Neural progenitor cell (in vitro differentiated cells): Measurements from ENCODE around the gene MYO16. TPM values are rescaled to one million over a fixed set of nuclear protein-coding genes. Genes with fewer than 3 reads are reported as not detected.

Source experiments
- DNase-seq: peaks from one replicate; pipeline ENCODE4 v3.0.0-alpha.2; 2016; ENCODE audit warnings: low spot score
- H2AFZ ChIP-seq: fragments of 200-600 bp; sonication (generic); replicated peaks from 2 replicates; pipeline ENCODE4 v1.6.1; 2016; ENCODE audit warnings: antibody characterized with exemption
- H3F3A ChIP-seq: fragments of 200-600 bp; sonication (generic); 2 replicates; pipeline ENCODE4 v1.6.1; 2016; ENCODE audit warnings: antibody characterized with exemption, low read depth
- H3K27ac ChIP-seq: fragments of 200-600 bp; sonication (generic); 2 replicates; pipeline ENCODE4 v1.5.1; 2016; ENCODE audit warnings: mild to moderate bottlenecking
- H3K27me3 ChIP-seq: fragments of 200-600 bp; sonication (generic); 2 replicates; pipeline ENCODE4 v1.6.1; 2016; ENCODE audit warnings: mild to moderate bottlenecking, moderate library complexity
- H3K36me3 ChIP-seq: fragments of 200-600 bp; sonication (generic); 2 replicates; pipeline ENCODE4 v1.5.1; 2016
- H3K4me1 ChIP-seq: fragments of 200-600 bp; sonication (generic); 2 replicates; pipeline ENCODE4 v1.6.1; 2016; ENCODE audit warnings: mixed run types
- H3K4me2 ChIP-seq: fragments of 200-600 bp; sonication (generic); 2 replicates; pipeline ENCODE4 v1.6.1; 2016
- H3K4me3 ChIP-seq: fragments of 200-600 bp; sonication (generic); 2 replicates; pipeline ENCODE4 v1.5.1; 2016
- H3K79me2 ChIP-seq: fragments of 200-600 bp; sonication (generic); 2 replicates; pipeline ENCODE4 v1.6.1; 2016; ENCODE audit warnings: low read depth
- H3K9ac ChIP-seq: fragments of 200-600 bp; sonication (generic); 2 replicates; pipeline ENCODE4 v1.6.1; 2016
- H3K9me3 ChIP-seq: fragments of 200-600 bp; sonication (generic); 2 replicates; pipeline ENCODE4 v1.5.1; 2016; ENCODE audit warnings: low read depth
- H4K20me1 ChIP-seq: fragments of 200-600 bp; sonication (generic); 2 replicates; pipeline ENCODE4 v1.6.1; 2016; ENCODE audit warnings: low read depth
- H3K27ac Mint-ChIP-seq: 3 replicates; pipeline ENCODE4 v1.8.0; 2021; ENCODE audit warnings: mixed read lengths
- H3K27me3 Mint-ChIP-seq: 2 replicates; pipeline ENCODE4 v1.8.0; 2022; ENCODE audit warnings: low read depth, mild to moderate bottlenecking, inconsistent platforms, moderate library complexity, mixed read lengths; ENCODE audit not compliant: insufficient read depth
- H3K36me3 Mint-ChIP-seq: 3 replicates; pipeline ENCODE4 v1.8.0; 2021; ENCODE audit warnings: mixed read lengths
- H3K4me1 Mint-ChIP-seq: 3 replicates; pipeline ENCODE4 v1.8.0; 2021; ENCODE audit warnings: mixed read lengths
- H3K4me3 Mint-ChIP-seq: 3 replicates; pipeline ENCODE4 v1.8.0; 2021; ENCODE audit warnings: mild to moderate bottlenecking, moderate library complexity, mixed read lengths
- H3K9me3 Mint-ChIP-seq: 3 replicates; pipeline ENCODE4 v1.8.0; 2020; ENCODE audit warnings: mixed read lengths
- EZH2 ChIP-seq: fragments of 200-600 bp; sonication (generic); IDR thresholded peaks from 2 replicates; pipeline ENCODE4 v1.6.1; 2017; ENCODE audit warnings: antibody characterized with exemption, mild to moderate bottlenecking, moderate library complexity
- EZH2phosphoT487 ChIP-seq: fragments of 200-600 bp; sonication (generic); IDR thresholded peaks from 2 replicates; pipeline ENCODE4 v1.6.1; 2017; ENCODE audit warnings: antibody characterized with exemption
- total RNA-seq: library from RNA; depleted of rRNA; stranded (reverse); fragments of >200 nt; gene quantifications from 2 replicates; pipeline ENCODE4 v1.2.3, GENCODE V29; 2015; ENCODE audit warnings: low replicate concordance
- TF ChIP-seq, protein P1 (sequence below): fragments of 200-600 bp; sonication (generic); IDR thresholded peaks from 2 replicates; pipeline ENCODE4 v1.5.1; 2017; ENCODE audit warnings: antibody characterized with exemption, mild to moderate bottlenecking

Gene MYO16
- total RNA-seq, 1 donor from 2014 or later = 0.41 TPM

DNA sequence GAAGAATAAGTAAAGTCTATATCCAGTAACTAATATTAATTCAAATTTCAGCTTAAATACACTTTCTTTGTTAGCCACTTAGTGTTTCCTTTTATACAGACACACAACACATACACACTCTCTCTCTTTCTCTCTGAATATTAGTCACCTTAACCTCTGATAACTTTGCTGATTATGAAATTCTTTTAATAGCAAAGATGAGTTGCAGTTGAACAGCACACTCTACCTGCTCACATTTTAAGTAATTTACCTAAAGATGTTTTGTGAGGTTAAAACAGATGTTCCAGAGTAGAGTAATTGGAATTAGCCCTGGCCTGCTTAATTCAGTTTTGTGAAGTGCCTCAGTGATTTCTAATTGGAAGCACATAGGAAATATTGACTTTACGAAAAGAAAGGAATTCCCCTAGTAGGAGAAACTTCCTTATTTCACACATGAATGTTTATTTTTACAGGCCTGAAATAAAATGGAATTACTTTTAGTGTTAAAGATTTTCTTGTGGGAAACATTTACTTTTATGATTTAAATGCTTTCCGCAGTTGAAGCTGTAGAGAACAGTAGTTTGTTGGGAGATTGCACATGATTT, 184.3 kb downstream of the MYO16 start:
- TF ChIP-seq, protein P1, sequence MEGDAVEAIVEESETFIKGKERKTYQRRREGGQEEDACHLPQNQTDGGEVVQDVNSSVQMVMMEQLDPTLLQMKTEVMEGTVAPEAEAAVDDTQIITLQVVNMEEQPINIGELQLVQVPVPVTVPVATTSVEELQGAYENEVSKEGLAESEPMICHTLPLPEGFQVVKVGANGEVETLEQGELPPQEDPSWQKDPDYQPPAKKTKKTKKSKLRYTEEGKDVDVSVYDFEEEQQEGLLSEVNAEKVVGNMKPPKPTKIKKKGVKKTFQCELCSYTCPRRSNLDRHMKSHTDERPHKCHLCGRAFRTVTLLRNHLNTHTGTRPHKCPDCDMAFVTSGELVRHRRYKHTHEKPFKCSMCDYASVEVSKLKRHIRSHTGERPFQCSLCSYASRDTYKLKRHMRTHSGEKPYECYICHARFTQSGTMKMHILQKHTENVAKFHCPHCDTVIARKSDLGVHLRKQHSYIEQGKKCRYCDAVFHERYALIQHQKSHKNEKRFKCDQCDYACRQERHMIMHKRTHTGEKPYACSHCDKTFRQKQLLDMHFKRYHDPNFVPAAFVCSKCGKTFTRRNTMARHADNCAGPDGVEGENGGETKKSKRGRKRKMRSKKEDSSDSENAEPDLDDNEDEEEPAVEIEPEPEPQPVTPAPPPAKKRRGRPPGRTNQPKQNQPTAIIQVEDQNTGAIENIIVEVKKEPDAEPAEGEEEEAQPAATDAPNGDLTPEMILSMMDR = no peak
- TF ChIP-seq EZH2 (no peak), EZH2phosphoT487 (no peak)
- no peak overlapping the region for H3K4me2 ChIP-seq
- Mint-ChIP-seq H3K4me1 (peaks cover 4% of the 10 kb centered on the region), H3K4me3 (no peak overlapping the region), H3K9me3 (no peaks in the 10 kb centered on the region), H3K27ac (no peak overlapping the region), H3K27me3 (no peaks in the 10 kb centered on the region), H3K36me3 (no peaks in the 10 kb centered on the region)
- no peaks in the 10 kb centered on the region for H3K4me1 ChIP-seq
- DNase-seq = no peak
- H3K9me3 ChIP-seq = no peaks in the 10 kb centered on the region
- no peaks in the 10 kb centered on the region for H3K36me3 ChIP-seq
- H3K27ac ChIP-seq = no peak overlapping the region
- H4K20me1 ChIP-seq = no peaks in the 10 kb centered on the region
- no peaks in the 10 kb centered on the region for H3K27me3 ChIP-seq
- H2AFZ ChIP-seq = no peak overlapping the region
- H3K9ac ChIP-seq = no peak overlapping the region
- H3K4me3 ChIP-seq = no peak overlapping the region
- H3K79me2 ChIP-seq = no peaks in the 10 kb centered on the region
- H3F3A ChIP-seq = no peaks in the 10 kb centered on the region

DNA sequence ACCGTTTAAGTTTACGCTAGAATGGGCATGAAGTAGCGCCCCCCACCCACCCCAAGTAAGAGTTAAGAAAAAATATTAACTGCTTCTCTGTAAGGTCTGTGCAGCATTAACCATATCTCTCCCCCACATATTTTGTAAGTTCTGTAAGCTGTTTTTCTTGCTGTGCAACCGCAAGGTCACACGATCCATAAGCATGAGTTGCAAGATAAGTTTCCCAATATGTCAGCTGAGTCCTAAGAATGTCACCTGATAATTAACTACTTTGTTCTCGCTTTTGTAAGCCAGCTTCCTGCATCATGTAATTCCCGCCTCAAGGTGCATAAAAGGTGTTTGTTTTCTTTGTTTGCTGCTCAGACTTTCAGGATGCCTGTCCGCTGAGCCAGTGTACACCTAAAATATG, 187.0 kb downstream of the MYO16 start:
- no peaks in the 10 kb centered on the region for H3K27me3 ChIP-seq
- no peaks in the 10 kb centered on the region for H3K79me2 ChIP-seq
- no peak for DNase-seq
- Mint-ChIP-seq H3K27ac (no peak overlapping the region), H3K4me3 (no peak overlapping the region), H3K4me1 (peaks cover 4% of the 10 kb centered on the region), H3K9me3 (no peaks in the 10 kb centered on the region), H3K27me3 (no peaks in the 10 kb centered on the region), H3K36me3 (no peaks in the 10 kb centered on the region)
- no peak overlapping the region for H3K4me3 ChIP-seq
- no peaks in the 10 kb centered on the region for H3K36me3 ChIP-seq
- H3K4me1 ChIP-seq = no peaks in the 10 kb centered on the region
- H3K27ac ChIP-seq = no peak overlapping the region
- H4K20me1 ChIP-seq = no peaks in the 10 kb centered on the region
- no peaks in the 10 kb centered on the region for H3F3A ChIP-seq
- H3K4me2 ChIP-seq = no peak overlapping the region
- H3K9me3 ChIP-seq = no peaks in the 10 kb centered on the region
- no peak overlapping the region for H3K9ac ChIP-seq
- TF ChIP-seq EZH2 (no peak), EZH2phosphoT487 (no peak)
- TF ChIP-seq, protein P1 = no peak
- no peak overlapping the region for H2AFZ ChIP-seq

DNA sequence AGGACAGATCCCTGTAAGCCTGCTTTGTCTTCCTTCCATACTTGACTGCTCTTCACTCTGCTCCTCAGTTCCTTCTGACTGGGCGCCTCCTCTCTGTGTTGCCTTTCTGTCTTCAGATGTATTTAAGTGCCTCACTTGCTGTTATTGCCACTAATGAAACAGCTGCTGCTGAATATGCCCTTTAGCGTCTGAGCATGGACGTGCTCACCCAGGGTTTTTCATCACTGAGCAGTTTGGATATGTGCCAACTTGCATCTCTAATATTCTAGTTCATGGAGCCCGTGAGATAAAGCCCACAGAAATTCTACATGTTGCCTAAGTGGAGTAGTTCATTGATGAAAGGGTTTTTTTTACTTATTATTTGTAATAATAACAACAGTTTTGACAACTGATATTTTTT, 198.2 kb downstream of the MYO16 start:
- no peaks in the 10 kb centered on the region for H3K9me3 ChIP-seq
- H3K9me3 Mint-ChIP-seq = peaks cover 10% of the 10 kb centered on the region
- no peaks in the 10 kb centered on the region for H3K36me3 ChIP-seq
- no peaks in the 10 kb centered on the region for H3F3A ChIP-seq
- no peaks in the 10 kb centered on the region for H3K27me3 Mint-ChIP-seq
- no peak overlapping the region for H2AFZ ChIP-seq
- H3K27me3 ChIP-seq = no peaks in the 10 kb centered on the region
- H4K20me1 ChIP-seq = no peaks in the 10 kb centered on the region
- H3K4me2 ChIP-seq = no peak overlapping the region
- no peak for DNase-seq
- no peak overlapping the region for H3K4me3 Mint-ChIP-seq
- no peak overlapping the region for H3K27ac ChIP-seq
- no peaks in the 10 kb centered on the region for H3K36me3 Mint-ChIP-seq
- H3K4me3 ChIP-seq = no peak overlapping the region
- H3K27ac Mint-ChIP-seq = no peak overlapping the region
- H3K4me1 ChIP-seq = no peaks in the 10 kb centered on the region
- no peaks in the 10 kb centered on the region for H3K4me1 Mint-ChIP-seq
- no peaks in the 10 kb centered on the region for H3K79me2 ChIP-seq
- H3K9ac ChIP-seq = no peak overlapping the region
- no peak for TF ChIP-seq EZH2
- TF ChIP-seq EZH2phosphoT487 = no peak
- TF ChIP-seq, protein P1 = no peak
